Activated CD8-positive, alpha-beta memory T cell treated with anti-CD3 and anti-CD28 coated beads, Interleukin-2, amount 10 ng/mL, durations not matched to agents 7 days and 5 days (primary cell): Measurements from ENCODE around the gene GUCA2B. TPM values are rescaled to one million over a fixed set of nuclear protein-coding genes. Genes with fewer than 3 reads are reported as not detected.
A peak's percentile ranks its signal among the peaks of the same experiment; 100 is the strongest.

Source experiments
- ATAC-seq: fragments of 150-1000 bp; cut with Tn5 transposase; one replicate; pipeline ENCODE4 v1.10.0; 2021; ENCODE audit warnings: moderate library complexity
- CTCF ChIA-PET: fragments of 350-600 bp; sonication (Branson Sonifier 250); formaldehyde crosslinking; loops from one replicate; lab custom pipeline; 2021; ENCODE audit warnings: antibody characterized with exemption; lab: Charles Lee
- DNase-seq: peaks from one replicate; pipeline ENCODE4 v3.0.0-alpha.2; 2020
- H3K27ac Mint-ChIP-seq: one replicate; pipeline ENCODE4 v1.8.0; 2021; ENCODE audit warnings: mild to moderate bottlenecking, mixed read lengths
- H3K27me3 Mint-ChIP-seq: one replicate; pipeline ENCODE4 v1.8.0; 2021; ENCODE audit warnings: mixed read lengths
- H3K36me3 Mint-ChIP-seq: one replicate; pipeline ENCODE4 v1.8.0; 2021; ENCODE audit warnings: mild to moderate bottlenecking, mixed read lengths
- H3K4me1 Mint-ChIP-seq: one replicate; pipeline ENCODE4 v1.8.0; 2021; ENCODE audit warnings: mixed read lengths
- H3K4me3 Mint-ChIP-seq: one replicate; pipeline ENCODE4 v1.8.0; 2021; ENCODE audit warnings: mild to moderate bottlenecking, moderate library complexity, mixed read lengths
- H3K9me3 Mint-ChIP-seq: one replicate; pipeline ENCODE4 v1.8.0; 2022; ENCODE audit warnings: low read depth, mixed read lengths
- total RNA-seq, 2 experiments: library from RNA; stranded (reverse); gene quantifications; one replicate each; pipeline ENCODE4 v1.2.3, GENCODE V29; 2021

Gene GUCA2B
- total RNA-seq, 2 experiments from 2014 or later = not detected

DNA sequence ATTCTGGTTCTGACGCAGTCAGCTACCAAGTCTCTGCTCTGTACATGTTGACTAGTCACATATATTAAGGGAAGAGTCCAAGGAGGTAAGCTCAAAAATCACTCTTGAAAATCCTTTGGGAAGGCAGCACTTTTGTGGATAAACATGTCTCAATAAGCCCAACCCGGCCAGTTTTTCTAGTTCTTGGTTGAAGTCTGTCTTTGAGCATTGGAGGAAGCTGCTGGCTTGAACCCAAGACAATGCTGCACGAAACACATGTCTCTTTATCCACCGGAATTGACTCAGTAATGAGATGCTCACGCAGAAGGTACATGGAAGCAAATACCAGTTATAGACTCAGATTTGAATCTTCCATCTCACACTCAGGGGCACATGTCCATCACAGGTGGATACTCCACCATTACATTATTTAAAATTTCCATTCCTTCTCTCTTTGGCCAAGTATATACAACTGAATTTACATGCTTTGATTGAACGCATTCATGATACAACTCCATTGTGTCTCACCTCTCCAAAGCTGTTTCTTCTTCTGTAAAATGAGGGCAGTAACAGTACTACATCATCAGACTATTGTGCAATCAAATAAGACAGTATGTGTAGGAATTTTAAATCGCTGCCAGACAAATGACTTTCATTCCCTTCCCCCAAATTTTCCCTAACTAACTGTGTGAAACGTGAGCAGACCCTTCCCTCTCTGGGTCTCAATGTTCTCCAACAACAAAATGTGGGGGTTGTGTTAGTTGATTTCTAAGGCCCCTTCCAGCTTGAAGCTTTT, 20.9 kb downstream of the GUCA2B start:
- Mint-ChIP-seq H3K4me3 (no peak overlapping the region), H3K27ac (no peak overlapping the region), H3K27me3 (no peaks in the 10 kb centered on the region), H3K36me3 (no peaks in the 10 kb centered on the region), H3K9me3 (no peaks in the 10 kb centered on the region), H3K4me1 (no peaks in the 10 kb centered on the region)
- ATAC-seq (no peak), DNase-seq (no peak)
- CTCF ChIA-PET = interaction anchor here (0.6 to 3.3 kb wide), 52 partner anchors 9 to 658 kb away, joined by 3 to 24 read pairs (median 3); partner anchors contain the start of genes FOXJ3, GUCA2A, PPCS and RIMKLA

DNA sequence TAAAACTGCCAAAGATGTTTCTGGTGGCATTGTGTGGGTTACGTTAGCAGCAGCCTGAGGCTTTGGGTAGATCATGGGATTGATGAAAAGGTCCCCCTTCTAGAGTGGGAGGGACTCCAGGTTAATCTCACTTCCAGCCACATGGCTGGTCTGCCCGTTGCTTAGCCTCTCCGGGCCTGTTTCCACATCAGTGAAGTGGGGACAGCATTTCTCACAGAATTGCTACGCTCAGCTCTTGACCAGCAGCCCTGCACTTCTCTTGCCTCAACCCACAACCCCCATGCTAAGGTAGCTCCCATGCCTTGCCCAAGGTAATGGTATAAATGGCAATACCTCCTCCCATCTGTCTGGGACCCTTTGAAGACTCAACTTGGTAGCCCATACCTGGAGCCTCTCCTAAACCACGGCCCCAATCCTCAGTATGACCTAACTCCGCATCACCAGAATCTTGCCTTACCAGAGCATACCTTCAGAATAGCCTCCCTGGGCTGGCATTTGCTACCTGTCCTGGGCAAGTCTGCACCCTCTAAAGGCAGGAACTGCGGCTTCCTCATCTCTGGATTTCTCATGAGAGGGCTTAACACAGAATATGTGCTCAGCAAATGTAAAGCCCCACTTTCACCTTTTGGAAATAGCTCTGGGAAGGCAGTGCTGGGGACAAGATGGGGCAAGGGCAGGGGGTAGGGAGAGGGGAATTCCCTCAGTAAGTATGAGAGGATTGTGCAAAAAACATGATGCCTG, 22.3 kb downstream of the GUCA2B start:
- Mint-ChIP-seq H3K4me1 (no peaks in the 10 kb centered on the region), H3K27ac (no peak overlapping the region), H3K36me3 (no peaks in the 10 kb centered on the region), H3K27me3 (no peaks in the 10 kb centered on the region), H3K4me3 (no peak overlapping the region), H3K9me3 (no peaks in the 10 kb centered on the region)
- ATAC-seq (no peak), DNase-seq (no peak)
- CTCF ChIA-PET = interaction anchor here (0.9 to 3.3 kb wide), 6 partner anchors 14 to 363 kb away, joined by 3 to 24 read pairs (median 4); no protein-coding TSS in a partner anchor

DNA sequence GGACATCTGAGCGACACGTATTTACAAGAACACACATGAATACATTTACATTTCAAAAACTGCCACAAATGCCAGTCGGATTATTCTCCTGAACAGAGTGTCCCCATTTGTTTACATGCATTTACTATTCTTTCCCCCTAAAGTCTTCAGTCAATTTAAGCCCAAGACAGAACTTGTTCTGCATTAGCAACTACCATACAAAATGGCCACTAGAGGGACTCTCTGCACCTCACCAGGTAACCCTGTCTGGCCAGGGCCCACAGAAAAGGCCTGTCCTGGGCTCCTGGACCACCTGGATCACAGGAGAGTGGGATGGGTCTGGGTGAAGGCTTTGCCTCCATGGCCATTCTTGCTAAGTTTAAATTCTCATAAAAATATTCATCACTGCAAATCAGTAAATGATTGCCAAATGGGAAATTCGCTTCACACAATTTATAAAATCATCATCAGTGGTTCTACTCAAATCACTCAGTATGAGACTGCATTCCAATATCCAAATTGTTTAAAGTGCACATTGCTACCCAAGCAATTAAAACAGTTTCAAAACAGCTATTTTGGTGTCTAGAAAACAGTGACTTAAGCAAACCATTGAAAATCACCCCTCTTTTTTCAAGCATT, 23.8 kb downstream of the GUCA2B start:
- H3K27me3 Mint-ChIP-seq = no peaks in the 10 kb centered on the region
- no peaks in the 10 kb centered on the region for H3K4me1 Mint-ChIP-seq
- peak; percentile 73 for ATAC-seq
- H3K4me3 Mint-ChIP-seq = no peak overlapping the region
- no peaks in the 10 kb centered on the region for H3K9me3 Mint-ChIP-seq
- no peak for DNase-seq
- CTCF ChIA-PET = interaction anchor here (0.9 to 1.8 kb wide), 3 partner anchors 144 to 603 kb away, joined by 3 to 4 read pairs (median 3); no protein-coding TSS in a partner anchor
- no peak overlapping the region for H3K27ac Mint-ChIP-seq
- H3K36me3 Mint-ChIP-seq = no peaks in the 10 kb centered on the region

DNA sequence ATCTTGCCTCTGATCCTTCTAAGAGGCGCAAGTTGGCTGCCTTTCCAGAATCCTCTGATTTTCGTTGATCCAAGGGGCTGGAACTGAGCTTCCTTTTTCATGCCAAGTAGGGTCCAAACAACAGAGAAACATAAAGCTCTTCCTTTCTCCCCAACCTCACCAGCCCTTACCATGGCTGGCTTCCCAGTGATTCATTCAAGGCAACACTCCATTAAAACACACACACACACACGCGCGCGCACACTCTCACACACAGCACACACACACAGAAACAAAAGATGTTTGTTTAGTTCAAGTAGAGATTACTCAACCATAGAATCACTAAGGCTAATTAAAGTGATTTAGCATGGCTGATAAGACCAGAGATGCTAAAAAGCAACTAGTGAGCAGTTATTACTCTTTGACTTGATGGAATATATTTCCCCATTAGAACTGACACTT, 24.4 kb downstream of the GUCA2B start:
- Mint-ChIP-seq H3K9me3 (no peaks in the 10 kb centered on the region), H3K4me1 (no peaks in the 10 kb centered on the region), H3K4me3 (no peak overlapping the region), H3K27me3 (no peaks in the 10 kb centered on the region), H3K27ac (peak overlapping the region; percentile 42), H3K36me3 (no peaks in the 10 kb centered on the region)
- CTCF ChIA-PET = interaction anchor here (1.0 to 1.8 kb wide), 2 partner anchors 167 to 604 kb away, joined by 3 to 4 read pairs; no protein-coding TSS in a partner anchor
- DNase-seq (no peak), ATAC-seq (no peak)

DNA sequence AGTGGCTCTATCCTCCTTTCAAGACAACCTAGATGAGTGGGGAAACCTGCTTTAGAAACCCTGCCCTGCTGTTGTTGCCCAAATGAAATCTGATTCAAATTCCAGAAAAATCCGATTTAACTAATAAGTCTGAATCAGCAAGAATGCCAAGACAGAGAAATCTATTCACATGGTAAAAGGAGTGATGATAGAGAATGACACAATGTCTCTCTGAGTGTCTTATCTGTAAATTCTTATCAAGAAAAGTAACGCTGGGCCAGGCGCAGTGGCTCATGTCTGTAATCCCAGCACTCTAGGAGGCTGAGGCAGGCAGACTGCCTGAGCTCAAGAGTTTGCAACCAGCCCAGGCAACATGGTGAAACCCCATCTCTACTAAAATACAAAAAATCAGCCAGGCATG, 25.0 kb downstream of the GUCA2B start:
- Mint-ChIP-seq H3K27me3 (no peaks in the 10 kb centered on the region), H3K36me3 (peaks cover 2% of the 10 kb centered on the region), H3K27ac (no peak overlapping the region), H3K4me1 (no peaks in the 10 kb centered on the region), H3K4me3 (no peak overlapping the region), H3K9me3 (no peaks in the 10 kb centered on the region)
- DNase-seq (no peak), ATAC-seq (no peak)
- CTCF ChIA-PET = no interaction called here

DNA sequence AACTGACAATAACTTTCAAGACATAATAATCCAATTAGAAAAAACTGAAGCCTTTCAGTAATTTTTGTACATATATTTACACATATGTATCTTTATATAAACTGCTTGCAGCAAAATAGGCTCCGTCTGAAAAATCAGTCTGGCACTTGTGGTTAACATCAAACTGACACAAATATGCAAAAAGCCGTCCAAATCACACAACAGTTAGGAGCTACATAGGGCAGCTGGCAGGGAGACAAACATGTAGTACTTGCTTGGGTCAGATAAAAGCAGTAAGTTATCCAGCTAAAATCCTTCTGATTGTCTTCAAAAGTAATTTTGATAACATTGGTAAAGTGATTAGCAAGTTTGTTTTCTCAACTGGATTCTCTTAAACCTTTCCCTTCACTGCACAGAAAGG, 26.1 kb downstream of the GUCA2B start:
- CTCF ChIA-PET = no interaction called here
- Mint-ChIP-seq H3K4me3 (no peak overlapping the region), H3K27ac (no peak overlapping the region), H3K36me3 (peaks cover 2% of the 10 kb centered on the region), H3K27me3 (no peaks in the 10 kb centered on the region), H3K9me3 (no peaks in the 10 kb centered on the region), H3K4me1 (no peaks in the 10 kb centered on the region)
- ATAC-seq (no peak), DNase-seq (no peak)

DNA sequence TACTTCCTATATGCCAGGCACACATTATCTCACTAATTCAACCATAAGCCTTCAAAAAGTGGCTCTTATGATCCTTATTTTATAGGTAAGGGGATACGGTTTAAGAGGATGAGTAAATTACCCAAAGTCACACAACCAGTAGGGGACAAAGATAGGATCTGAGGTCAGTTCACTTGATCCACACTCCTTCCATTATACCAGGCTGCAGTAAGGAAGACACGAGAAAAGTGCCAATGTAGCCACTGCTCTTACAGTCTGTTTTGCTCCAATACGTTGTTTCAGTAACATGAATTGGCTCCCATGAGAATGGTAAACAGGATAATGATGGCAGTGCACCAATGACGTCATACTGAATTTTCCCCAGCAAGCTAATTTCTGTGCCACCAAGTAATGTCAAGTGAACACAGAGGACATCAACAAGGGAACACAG, 26.7 kb downstream of the GUCA2B start:
- no peaks in the 10 kb centered on the region for H3K27me3 Mint-ChIP-seq
- DNase-seq (no peak), ATAC-seq (no peak)
- H3K9me3 Mint-ChIP-seq = no peaks in the 10 kb centered on the region
- H3K36me3 Mint-ChIP-seq = peaks cover 7% of the 10 kb centered on the region
- no peak overlapping the region for H3K27ac Mint-ChIP-seq
- no peak overlapping the region for H3K4me3 Mint-ChIP-seq
- CTCF ChIA-PET = no interaction called here
- peaks cover 2% of the 10 kb centered on the region for H3K4me1 Mint-ChIP-seq

DNA sequence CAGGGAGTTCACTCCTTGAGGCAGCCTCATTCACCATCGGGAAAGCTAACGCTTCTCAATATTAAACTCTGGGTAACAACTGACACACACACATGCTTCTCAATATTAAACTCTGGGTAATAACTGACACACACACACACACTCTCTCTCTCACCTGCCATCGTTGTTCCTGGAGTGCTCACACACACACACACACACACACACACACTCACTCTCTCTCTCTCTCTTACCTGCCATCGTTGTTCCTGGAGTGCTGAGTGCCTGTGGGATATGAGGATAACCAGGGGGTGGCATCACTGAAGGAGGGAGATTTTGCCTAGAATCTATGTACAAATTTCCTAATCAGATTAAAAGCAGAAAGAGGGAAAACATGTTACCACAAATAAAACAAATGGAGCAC, 28.5 kb downstream of the GUCA2B start:
- Mint-ChIP-seq H3K27me3 (no peaks in the 10 kb centered on the region), H3K4me3 (no peak overlapping the region), H3K36me3 (peaks cover 14% of the 10 kb centered on the region), H3K9me3 (no peaks in the 10 kb centered on the region), H3K27ac (no peak overlapping the region), H3K4me1 (peaks cover 5% of the 10 kb centered on the region)
- ATAC-seq (no peak), DNase-seq (no peak)
- CTCF ChIA-PET = no interaction called here

DNA sequence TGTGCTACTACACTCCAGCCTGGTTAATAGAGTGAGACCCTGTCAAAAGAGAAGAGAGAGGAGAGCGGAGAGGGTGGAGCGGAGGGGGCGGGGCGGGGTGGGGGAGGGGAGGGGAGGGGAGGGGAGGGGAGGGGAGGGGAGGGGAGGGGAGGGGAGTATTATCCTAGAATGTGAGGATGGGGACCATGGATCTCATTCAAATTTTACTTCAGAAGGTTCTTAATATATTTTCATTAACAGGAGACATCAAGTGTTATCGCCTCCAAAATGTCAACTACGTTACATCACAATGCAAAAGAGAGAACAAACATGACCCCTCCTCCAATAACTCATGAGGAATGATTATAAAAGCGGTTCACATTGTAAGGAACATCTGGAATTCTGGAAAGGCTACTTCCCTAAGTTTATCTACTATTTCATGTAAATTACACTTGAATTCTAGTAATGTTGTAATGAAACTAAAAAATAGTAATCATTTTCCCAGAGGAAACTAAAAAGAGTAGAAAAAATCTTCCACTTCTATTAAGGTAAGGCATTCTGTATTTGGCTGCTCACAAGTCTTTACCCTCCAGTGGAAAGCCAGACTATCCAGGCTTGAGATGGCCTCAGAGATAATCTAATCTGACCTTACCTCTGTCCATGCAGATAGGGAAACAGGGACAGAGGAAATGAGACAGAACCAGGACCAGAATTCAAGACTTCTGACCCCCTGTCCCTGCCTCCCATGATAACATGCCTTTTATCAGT, 30.2 kb downstream of the GUCA2B start:
- peaks cover 5% of the 10 kb centered on the region for H3K4me1 Mint-ChIP-seq
- CTCF ChIA-PET = interaction anchor here (1.6 kb wide), 1 partner anchor 10 kb away, joined by 5 read pairs; no protein-coding TSS in a partner anchor
- no peaks in the 10 kb centered on the region for H3K27me3 Mint-ChIP-seq
- H3K4me3 Mint-ChIP-seq = no peak overlapping the region
- no peak for DNase-seq
- peaks cover 24% of the 10 kb centered on the region for H3K36me3 Mint-ChIP-seq
- H3K27ac Mint-ChIP-seq = no peak overlapping the region
- no peak for ATAC-seq
- no peaks in the 10 kb centered on the region for H3K9me3 Mint-ChIP-seq

DNA sequence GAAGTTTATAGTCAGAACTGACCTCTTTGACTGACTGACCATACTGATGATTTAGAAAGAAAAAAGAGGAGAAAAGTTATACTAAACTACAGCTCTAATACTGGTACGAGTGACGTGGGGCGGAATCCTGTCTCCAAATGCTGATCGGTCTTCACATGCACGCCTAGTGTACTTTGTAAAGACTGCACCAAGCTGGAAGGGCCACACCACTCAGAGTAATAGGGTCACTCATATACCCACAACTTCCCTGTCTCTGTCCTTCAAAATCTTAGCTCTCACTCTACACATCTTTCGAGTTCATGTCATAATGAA, 30.7 kb downstream of the GUCA2B start:
- no peak overlapping the region for H3K27ac Mint-ChIP-seq
- CTCF ChIA-PET = interaction anchor here (1.6 kb wide), 1 partner anchor 11 kb away, joined by 5 read pairs; no protein-coding TSS in a partner anchor
- DNase-seq = no peak
- peaks cover 5% of the 10 kb centered on the region for H3K4me1 Mint-ChIP-seq
- no peak overlapping the region for H3K4me3 Mint-ChIP-seq
- no peaks in the 10 kb centered on the region for H3K27me3 Mint-ChIP-seq
- H3K9me3 Mint-ChIP-seq = no peaks in the 10 kb centered on the region
- H3K36me3 Mint-ChIP-seq = peaks cover 27% of the 10 kb centered on the region
- ATAC-seq = no peak

DNA sequence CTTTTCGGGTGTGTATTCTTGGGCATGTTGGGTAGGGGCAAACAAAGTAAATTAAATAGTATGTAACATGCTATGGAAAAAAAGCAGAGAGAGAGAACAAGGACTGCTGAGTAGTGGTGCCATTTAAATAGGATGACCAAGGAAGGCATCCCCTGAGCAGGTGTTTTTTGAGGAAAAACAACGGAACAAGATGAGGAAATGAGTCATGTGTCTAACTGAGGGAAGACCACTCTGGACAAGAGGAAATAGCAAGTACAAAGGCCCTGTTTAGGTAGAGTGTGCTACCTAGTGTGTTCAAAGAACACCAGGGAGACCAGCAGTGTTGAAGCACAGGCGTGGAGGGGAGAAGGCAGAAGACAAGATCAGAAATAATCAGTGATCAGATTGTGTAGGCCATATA, 31.4 kb downstream of the GUCA2B start:
- H3K27me3 Mint-ChIP-seq = no peaks in the 10 kb centered on the region
- DNase-seq = no peak
- CTCF ChIA-PET = interaction anchor here (1.6 kb wide), 1 partner anchor 11 kb away, joined by 5 read pairs; no protein-coding TSS in a partner anchor
- H3K9me3 Mint-ChIP-seq = no peaks in the 10 kb centered on the region
- H3K27ac Mint-ChIP-seq = no peak overlapping the region
- H3K4me1 Mint-ChIP-seq = peaks cover 5% of the 10 kb centered on the region
- H3K36me3 Mint-ChIP-seq = peaks cover 31% of the 10 kb centered on the region
- H3K4me3 Mint-ChIP-seq = no peak overlapping the region
- no peak for ATAC-seq

DNA sequence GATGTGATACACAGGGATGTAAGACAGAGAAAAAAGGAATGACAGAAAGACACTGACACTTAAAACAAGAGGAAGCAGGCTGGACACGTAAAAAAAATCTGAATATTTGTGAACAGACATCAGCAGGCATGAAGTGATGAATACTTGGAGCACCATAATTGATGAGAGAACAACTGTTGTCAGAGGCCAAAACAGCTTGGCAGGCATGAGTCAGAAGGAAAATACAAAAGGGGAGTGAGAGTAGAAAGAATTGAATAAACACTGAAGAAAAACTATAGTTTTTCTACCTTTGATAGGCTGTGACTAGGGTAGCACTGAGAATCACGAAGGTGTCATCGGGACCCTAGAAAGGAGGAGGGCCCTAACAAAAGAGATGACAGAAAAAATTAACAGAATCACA, 32.9 kb downstream of the GUCA2B start:
- peaks cover 35% of the 10 kb centered on the region for H3K36me3 Mint-ChIP-seq

More for the DNA sequence above, 32.9 kb downstream of the GUCA2B start:
- DNase-seq (no peak), ATAC-seq (no peak)
- Mint-ChIP-seq H3K9me3 (no peaks in the 10 kb centered on the region), H3K4me1 (peaks cover 6% of the 10 kb centered on the region), H3K27me3 (no peaks in the 10 kb centered on the region), H3K4me3 (no peak overlapping the region), H3K27ac (peak overlapping the region; percentile 22)
- CTCF ChIA-PET = interaction anchor here (0.8 kb wide), 1 partner anchor 13 kb away, joined by 3 read pairs; no protein-coding TSS in a partner anchor
